ENCODE data around the gene FHAD1.

The FHAD1 gene

GRCh38 chr1:15255582-15256149, 8.6 kb downstream of the FHAD1 start:
- TF ChIP-seq, protein P1, sequence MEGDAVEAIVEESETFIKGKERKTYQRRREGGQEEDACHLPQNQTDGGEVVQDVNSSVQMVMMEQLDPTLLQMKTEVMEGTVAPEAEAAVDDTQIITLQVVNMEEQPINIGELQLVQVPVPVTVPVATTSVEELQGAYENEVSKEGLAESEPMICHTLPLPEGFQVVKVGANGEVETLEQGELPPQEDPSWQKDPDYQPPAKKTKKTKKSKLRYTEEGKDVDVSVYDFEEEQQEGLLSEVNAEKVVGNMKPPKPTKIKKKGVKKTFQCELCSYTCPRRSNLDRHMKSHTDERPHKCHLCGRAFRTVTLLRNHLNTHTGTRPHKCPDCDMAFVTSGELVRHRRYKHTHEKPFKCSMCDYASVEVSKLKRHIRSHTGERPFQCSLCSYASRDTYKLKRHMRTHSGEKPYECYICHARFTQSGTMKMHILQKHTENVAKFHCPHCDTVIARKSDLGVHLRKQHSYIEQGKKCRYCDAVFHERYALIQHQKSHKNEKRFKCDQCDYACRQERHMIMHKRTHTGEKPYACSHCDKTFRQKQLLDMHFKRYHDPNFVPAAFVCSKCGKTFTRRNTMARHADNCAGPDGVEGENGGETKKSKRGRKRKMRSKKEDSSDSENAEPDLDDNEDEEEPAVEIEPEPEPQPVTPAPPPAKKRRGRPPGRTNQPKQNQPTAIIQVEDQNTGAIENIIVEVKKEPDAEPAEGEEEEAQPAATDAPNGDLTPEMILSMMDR (IDR thresholded peaks at IDR 0.05; ENCODE audit: low read depth, low read length, missing control alignments): no peak
- H3K4me3 ChIP-seq (ENCODE audit: low read depth, low read length): no peak overlapping the region
- in situ Hi-C loops (cut with HindIII; ENCODE audit: low sequenced_read_pairs): no loop called here
- DNase-seq (ENCODE audit: low read depth): no peak

DNA sequence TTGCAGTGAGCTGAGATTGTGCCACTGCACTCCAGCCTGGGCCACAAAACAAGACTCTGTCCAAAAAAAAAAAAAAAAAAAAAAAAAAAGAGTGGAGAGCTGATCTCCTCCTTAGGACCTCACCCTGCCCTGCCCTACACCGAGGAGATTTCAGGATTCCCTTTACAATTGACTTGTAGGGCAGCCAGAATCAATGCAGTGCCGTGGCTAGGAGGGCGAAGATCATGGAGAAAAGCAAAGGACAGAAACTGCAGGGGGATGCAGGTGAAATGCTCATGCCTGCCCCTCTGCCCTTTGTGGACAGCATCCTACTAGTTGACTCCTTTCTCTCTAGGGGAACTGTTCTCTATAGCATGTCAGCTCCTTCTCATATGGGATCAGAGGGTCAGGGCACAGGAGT, 9.6 kb downstream of the FHAD1 start:
- no peak for DNase-seq (ENCODE audit: low read depth)
- no peak overlapping the region for H3K4me3 ChIP-seq (ENCODE audit: low read depth, low read length)
- TF ChIP-seq, protein P1 (IDR thresholded peaks at IDR 0.05; ENCODE audit: low read depth, low read length, missing control alignments): no peak
- in situ Hi-C loops (cut with HindIII; ENCODE audit: low sequenced_read_pairs): no loop called here

DNA sequence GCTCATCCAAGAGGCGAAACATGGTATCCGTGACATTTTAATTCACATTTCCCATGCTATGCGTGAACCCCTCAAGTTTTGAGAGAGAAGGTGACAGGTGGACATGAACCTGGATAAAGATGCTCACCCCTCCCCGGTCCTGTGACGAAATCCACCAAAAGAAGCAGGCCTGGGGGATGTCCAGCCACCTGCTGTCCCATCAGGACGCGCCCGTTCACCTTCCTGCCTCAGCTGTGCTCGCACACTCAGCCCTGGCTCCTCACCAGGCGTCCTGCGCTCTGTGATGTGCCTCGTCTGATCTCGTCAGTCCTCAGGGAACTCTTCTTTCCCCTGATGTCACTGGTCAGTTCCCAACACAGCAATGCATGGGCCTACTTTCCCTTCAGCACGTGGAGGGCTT, 10.3 kb downstream of the FHAD1 start:
- TF ChIP-seq, protein P1 (IDR thresholded peaks at IDR 0.05; ENCODE audit: low read depth, low read length, missing control alignments): no peak
- no peak overlapping the region for H3K4me3 ChIP-seq (ENCODE audit: low read depth, low read length)
- in situ Hi-C loops (cut with HindIII; ENCODE audit: low sequenced_read_pairs): no loop called here
- DNase-seq (ENCODE audit: low read depth): no peak

DNA sequence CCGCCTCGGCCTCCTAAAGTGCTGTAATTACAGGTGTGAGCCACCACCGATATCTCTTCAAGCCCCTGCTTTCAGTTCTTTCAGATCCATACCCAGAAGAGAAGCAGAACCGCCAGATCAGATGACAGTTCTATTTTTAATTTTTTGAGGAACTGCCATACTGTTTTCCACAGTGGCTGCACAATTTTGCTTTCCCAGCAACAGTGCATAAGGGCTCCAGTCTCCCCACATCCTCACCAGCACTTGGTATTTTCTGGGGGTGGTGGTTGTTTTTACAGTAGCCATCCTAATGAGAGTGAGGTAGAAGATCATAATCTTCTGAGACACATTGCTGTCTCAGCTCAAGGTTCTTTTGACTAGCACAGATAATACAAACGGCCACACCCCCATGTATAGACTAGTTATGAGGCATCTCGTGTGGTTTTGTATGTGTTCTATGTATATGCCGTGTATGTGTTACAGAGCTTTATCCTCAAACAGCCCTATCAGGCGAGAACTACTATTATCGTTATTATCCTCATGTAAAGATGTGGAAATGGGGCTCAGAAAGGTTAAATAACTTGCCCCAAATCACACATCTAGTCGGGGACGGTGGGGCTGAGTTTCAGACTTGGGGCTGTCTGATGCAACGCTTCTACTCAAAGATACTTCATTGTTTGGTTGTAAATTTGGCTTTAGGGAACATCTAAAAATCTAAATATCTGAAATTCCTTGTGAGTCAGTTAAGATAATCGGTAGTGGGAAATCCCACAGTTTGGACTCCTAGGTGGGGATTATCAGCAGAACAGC, 12.0 kb downstream of the FHAD1 start:
- in situ Hi-C loops (cut with HindIII; ENCODE audit: low sequenced_read_pairs): no loop called here
- no peak for DNase-seq (ENCODE audit: low read depth)
- H3K4me3 ChIP-seq (ENCODE audit: low read depth, low read length): no peak overlapping the region
- TF ChIP-seq, protein P1 (IDR thresholded peaks at IDR 0.05; ENCODE audit: low read depth, low read length, missing control alignments): no peak

DNA sequence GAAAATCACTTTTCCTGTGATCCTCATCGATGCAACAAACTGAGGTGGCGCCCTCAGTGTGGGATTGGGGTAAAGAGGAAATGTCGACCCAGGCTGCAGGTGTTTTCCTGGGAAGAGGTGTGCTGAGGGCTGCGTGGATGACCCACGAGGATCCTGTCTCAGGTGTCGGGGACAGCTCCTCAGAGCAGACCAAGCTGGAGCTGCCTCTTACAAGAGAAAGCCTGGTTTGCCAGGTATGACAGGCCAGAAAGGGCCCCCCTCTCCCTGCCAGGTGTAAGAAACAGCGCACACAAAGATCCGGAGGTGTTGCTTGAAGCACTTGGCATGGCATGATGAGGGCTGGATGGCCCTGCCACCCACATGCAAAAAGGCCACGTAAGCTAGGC, 12.6 kb downstream of the FHAD1 start:
- in situ Hi-C loops (cut with HindIII; ENCODE audit: low sequenced_read_pairs): no loop called here
- TF ChIP-seq, protein P1 (IDR thresholded peaks at IDR 0.05; ENCODE audit: low read depth, low read length, missing control alignments): no peak

DNA sequence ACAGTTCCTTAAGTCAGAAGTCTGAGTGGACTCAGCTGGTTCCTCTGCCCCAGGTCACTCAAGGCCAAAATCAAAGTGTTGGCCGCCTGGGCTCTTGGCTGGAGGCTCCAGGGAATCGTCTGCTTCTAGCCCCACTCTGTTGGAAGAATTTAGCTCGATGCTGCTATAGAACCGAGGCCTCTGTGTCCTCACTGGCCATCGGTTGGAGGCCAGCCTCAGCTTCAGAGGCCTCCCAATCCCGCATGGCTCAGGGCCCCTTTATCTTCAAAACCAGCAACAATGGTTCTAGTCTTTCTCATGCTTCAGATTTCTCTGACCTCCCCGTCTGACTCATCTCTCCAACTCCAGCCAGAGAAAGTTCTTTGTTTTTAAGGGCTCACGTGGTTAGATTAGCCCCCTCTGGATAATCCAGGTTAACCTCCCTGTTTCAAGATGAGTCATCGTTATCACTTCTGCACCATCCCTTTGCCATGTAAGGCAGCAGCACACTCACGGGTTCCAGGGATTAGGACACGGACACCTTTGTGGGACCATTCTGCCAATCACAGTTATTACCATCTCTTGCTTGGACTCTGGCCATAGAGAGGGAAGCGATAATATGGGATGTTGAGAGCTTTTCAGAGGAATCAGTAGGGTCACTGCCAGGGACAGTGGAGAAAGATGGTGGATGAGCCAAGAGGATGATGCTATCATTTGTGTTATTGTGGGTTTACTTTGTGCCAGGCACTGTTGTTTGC, 13.6 kb downstream of the FHAD1 start:
- H3K4me3 ChIP-seq (ENCODE audit: low read depth, low read length): no peak overlapping the region
- in situ Hi-C loops (cut with HindIII; ENCODE audit: low sequenced_read_pairs): no loop called here
- TF ChIP-seq, protein P1 (IDR thresholded peaks at IDR 0.05; ENCODE audit: low read depth, low read length, missing control alignments): no peak
- no peak for DNase-seq (ENCODE audit: low read depth)

More for the DNA sequence above, 12.6 kb downstream of the FHAD1 start:
- no peak overlapping the region for H3K4me3 ChIP-seq (ENCODE audit: low read depth, low read length)
- DNase-seq (ENCODE audit: low read depth): no peak
